ENCODE results near the gene GDF15. TPM values are rescaled to one million over a fixed set of nuclear protein-coding genes. Genes with fewer than 3 reads are reported as not detected.

Gene GDF15
- polyA plus RNA-seq, 3 donors, result 0.36 TPM; not detected in 2

- no peak overlapping the region for H3K4me3 Mint-ChIP-seq
- H3K4me2 ChIP-seq (replicated peaks; ENCODE audit: extremely low read depth, low read length, poor library complexity, severe bottlenecking), result no peak overlapping the region
- peaks cover 0 to 7% of the 10 kb centered on the region in 2 donors for H3K27me3 ChIP-seq (ENCODE audit: control insufficient read depth in 2 of 2, insufficient read depth in 2 of 2, low read length in 2 of 2)
- peaks cover 5 to 9% (median 8%) of the 10 kb centered on the region in 3 donors for H3K27me3 Mint-ChIP-seq (ENCODE audit: low read depth in 3 of 3)
- H4K20me1 ChIP-seq (ENCODE audit: insufficient read depth, low read length), result peaks cover 86% of the 10 kb centered on the region
- intact Hi-C loops (cut with micrococcal nuclease), result no loop called here
- peaks cover 6 to 26% of the 10 kb centered on the region in 2 donors for H3K36me3 Mint-ChIP-seq
- H3K9me3 ChIP-seq (replicated peaks in 1 of 2; ENCODE audit: control insufficient read depth in 1 of 2, insufficient read depth in 1 of 2, low read length in 2 of 2), result no peaks in the 10 kb centered on the region
- peaks cover 32% of the 10 kb centered on the region for H3K79me2 ChIP-seq (ENCODE audit: insufficient read depth, low read length)
- H2AFZ ChIP-seq (ENCODE audit: insufficient read depth, low read depth, low read length, poor library complexity, severe bottlenecking), result no peak overlapping the region
- TF ChIP-seq, protein P1, sequence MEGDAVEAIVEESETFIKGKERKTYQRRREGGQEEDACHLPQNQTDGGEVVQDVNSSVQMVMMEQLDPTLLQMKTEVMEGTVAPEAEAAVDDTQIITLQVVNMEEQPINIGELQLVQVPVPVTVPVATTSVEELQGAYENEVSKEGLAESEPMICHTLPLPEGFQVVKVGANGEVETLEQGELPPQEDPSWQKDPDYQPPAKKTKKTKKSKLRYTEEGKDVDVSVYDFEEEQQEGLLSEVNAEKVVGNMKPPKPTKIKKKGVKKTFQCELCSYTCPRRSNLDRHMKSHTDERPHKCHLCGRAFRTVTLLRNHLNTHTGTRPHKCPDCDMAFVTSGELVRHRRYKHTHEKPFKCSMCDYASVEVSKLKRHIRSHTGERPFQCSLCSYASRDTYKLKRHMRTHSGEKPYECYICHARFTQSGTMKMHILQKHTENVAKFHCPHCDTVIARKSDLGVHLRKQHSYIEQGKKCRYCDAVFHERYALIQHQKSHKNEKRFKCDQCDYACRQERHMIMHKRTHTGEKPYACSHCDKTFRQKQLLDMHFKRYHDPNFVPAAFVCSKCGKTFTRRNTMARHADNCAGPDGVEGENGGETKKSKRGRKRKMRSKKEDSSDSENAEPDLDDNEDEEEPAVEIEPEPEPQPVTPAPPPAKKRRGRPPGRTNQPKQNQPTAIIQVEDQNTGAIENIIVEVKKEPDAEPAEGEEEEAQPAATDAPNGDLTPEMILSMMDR (IDR thresholded peaks at IDR 0.05), result no peak
- peaks cover 17 to 30% of the 10 kb centered on the region in 2 donors for H3K4me1 ChIP-seq (ENCODE audit: control insufficient read depth in 1 of 2, insufficient read depth in 2 of 2, low read length in 2 of 2)
- no peak overlapping the region for H3K9ac ChIP-seq (ENCODE audit: insufficient read depth, low read length, poor library complexity, severe bottlenecking)
- H3K27ac Mint-ChIP-seq, result peak overlapping the region in 1 of 7 donors; percentile 54
- peaks cover 25% of the 10 kb centered on the region for H3K4me1 Mint-ChIP-seq
- H3K36me3 ChIP-seq (replicated peaks in 1 of 2; ENCODE audit: control insufficient read depth in 1 of 2, insufficient read depth in 2 of 2, low read length in 2 of 2), result peaks cover 0 to 3% of the 10 kb centered on the region in 2 donors
- no peak for DNase-seq
- no peak overlapping the region for H3K4me3 ChIP-seq (replicated peaks in 1 of 3; ENCODE audit: low read depth in 2 of 3, low read length in 3 of 3)
- no peak overlapping the region for H3K27ac ChIP-seq (ENCODE audit: low read depth in 1 of 2, low read length in 2 of 2)
- 90% methylated on average over 8 of the region's 12 CpGs for WGBS (ENCODE audit: insufficient coverage)
- H3K9me3 Mint-ChIP-seq, result no peaks in the 10 kb centered on the region
Observed at GRCh38 chr19:18427743-18428113, 41.8 kb downstream of the GDF15 start.

DNA sequence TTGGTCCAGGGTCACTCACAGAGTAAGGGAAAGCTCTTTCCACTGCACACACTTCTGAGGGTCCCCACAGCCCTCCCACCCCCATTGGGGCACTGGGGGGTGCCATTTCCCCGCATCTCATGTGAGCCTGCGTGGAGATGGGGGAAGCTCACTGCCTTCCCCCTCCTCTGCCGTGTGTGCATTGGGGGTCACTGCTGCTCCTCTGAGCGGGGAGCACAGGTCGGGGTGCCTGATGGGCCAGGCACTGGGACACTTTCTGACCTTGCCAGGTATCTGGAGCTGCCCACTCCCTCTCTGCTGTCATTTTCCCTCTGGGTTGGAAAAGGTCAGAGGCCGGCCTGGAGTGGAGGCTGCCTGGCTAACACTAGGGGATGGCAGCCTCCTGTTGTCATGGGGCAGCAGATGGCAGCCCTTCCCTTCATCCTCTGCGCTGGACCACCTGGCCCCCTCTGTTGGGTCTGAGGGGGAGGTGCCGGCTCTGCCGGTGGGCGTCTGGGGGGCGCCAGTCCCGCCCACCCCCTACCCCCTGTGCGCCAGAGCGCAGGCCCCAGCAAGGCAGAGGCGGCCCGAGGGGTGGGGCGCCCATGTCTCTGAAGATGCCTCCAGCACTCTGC, 42.3 kb downstream of the GDF15 start:
- TF ChIP-seq, protein P1 (IDR thresholded peaks at IDR 0.05), result no peak
- no peak for DNase-seq
- 91% methylated on average over 10 of the region's 17 CpGs for WGBS (ENCODE audit: insufficient coverage)
- peak overlapping the region; percentile 49 for H3K9ac ChIP-seq (ENCODE audit: insufficient read depth, low read length, poor library complexity, severe bottlenecking)
- peak overlapping the region in 1 of 3 experiments; percentile 69 for H3K4me3 ChIP-seq (replicated peaks in 1 of 3; ENCODE audit: low read depth in 2 of 3, low read length in 3 of 3)
- peaks cover 8 to 15% (median 10%) of the 10 kb centered on the region in 3 donors for H3K27me3 Mint-ChIP-seq (ENCODE audit: low read depth in 3 of 3)
- intact Hi-C loops (cut with micrococcal nuclease), result no loop called here
- H3K4me1 ChIP-seq (ENCODE audit: control insufficient read depth in 1 of 2, insufficient read depth in 2 of 2, low read length in 2 of 2), result peaks cover 22 to 34% of the 10 kb centered on the region in 2 donors
- H3K27me3 ChIP-seq (ENCODE audit: control insufficient read depth in 2 of 2, insufficient read depth in 2 of 2, low read length in 2 of 2), result peaks cover 0 to 11% of the 10 kb centered on the region in 2 donors
- peaks cover 81% of the 10 kb centered on the region for H4K20me1 ChIP-seq (ENCODE audit: insufficient read depth, low read length)
- H2AFZ ChIP-seq (ENCODE audit: insufficient read depth, low read depth, low read length, poor library complexity, severe bottlenecking), result no peak overlapping the region
- peaks cover 0 to 3% of the 10 kb centered on the region in 2 donors for H3K36me3 ChIP-seq (replicated peaks in 1 of 2; ENCODE audit: control insufficient read depth in 1 of 2, insufficient read depth in 2 of 2, low read length in 2 of 2)
- peaks cover 2 to 20% of the 10 kb centered on the region in 2 donors for H3K36me3 Mint-ChIP-seq
- H3K79me2 ChIP-seq (ENCODE audit: insufficient read depth, low read length), result peaks cover 26% of the 10 kb centered on the region
- H3K4me3 Mint-ChIP-seq, result no peak overlapping the region
- H3K4me1 Mint-ChIP-seq, result peaks cover 21% of the 10 kb centered on the region
- H3K27ac Mint-ChIP-seq, result peak overlapping the region in 4 of 7 donors; percentile 31 to 70 (median 54)
- H3K9me3 ChIP-seq (replicated peaks in 1 of 2; ENCODE audit: control insufficient read depth in 1 of 2, insufficient read depth in 1 of 2, low read length in 2 of 2), result no peaks in the 10 kb centered on the region
- peak overlapping the region; percentile 79 for H3K4me2 ChIP-seq (replicated peaks; ENCODE audit: extremely low read depth, low read length, poor library complexity, severe bottlenecking)
- H3K27ac ChIP-seq (ENCODE audit: low read depth in 1 of 2, low read length in 2 of 2), result no peak overlapping the region
- no peaks in the 10 kb centered on the region for H3K9me3 Mint-ChIP-seq

Data from CD14-positive monocyte (primary cell).